Renal cortex interstitium (tissue), 11 donors: ENCODE measurements around the gene HNRNPC. TPM values are rescaled to one million over a fixed set of nuclear protein-coding genes. Genes with fewer than 3 reads are reported as not detected.

ENCODE experiments used
- DNase-seq, 11 donors: peaks; one replicate each; pipeline ENCODE4 v3.0.0-alpha.2; 2013; ENCODE audit warnings: low read depth in 9 of 11, low spot score in 4 of 11; ENCODE audit errors: extremely low read depth in 1 of 11
- polyA plus RNA-seq, 3 donors: library from polyadenylated mRNA; unstranded; fragments of 120-200 nt; gene quantifications; one replicate each; pipeline ENCODE4 v1.2.1, GENCODE V29; 2013; ENCODE audit not compliant: insufficient read length in 3 of 3

The HNRNPC gene
- polyA plus RNA-seq, 3 donors, result 833 to 1,041 (median 977) TPM

DNA sequence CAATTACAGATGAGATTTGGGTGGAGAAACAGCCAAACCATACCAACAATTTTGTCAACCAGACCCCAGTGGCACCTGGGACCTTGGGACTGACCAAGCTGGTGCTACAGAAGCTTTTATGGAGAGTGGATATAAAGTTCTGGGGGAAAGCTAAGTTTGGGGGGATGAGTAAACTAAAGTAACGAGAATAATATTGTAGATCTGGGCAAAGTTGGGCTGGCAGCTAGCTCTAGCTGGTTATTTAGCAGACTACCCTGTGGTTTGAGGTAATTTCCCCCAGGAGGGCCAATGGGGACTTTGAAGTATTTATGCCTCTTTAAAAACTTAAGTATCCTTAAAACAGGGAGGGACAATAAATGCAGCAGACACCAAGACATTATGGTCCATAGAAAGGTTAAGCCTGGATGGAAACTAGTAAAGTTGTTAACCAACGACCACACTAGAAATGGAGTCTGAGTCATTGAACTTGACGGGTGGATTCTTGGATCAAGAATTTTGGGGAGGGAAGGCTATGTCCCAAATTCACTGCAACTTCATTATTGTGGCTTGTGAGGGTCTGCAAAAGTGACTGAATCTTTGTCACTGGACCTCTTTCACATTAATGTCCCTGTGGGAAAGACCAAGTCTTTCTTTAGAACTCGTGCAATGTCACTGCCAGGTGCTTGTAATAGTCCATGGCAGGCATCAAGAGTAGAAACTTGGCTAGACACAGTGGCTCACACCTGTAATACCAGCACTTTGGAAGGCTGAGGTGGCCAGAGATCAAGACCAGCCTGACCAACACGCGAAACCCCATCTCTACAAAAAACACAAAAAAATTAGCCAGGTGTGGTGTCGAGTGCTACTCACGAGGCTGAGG is 64.8 kb downstream of the HNRNPC start:
- no peak for DNase-seq

DNA sequence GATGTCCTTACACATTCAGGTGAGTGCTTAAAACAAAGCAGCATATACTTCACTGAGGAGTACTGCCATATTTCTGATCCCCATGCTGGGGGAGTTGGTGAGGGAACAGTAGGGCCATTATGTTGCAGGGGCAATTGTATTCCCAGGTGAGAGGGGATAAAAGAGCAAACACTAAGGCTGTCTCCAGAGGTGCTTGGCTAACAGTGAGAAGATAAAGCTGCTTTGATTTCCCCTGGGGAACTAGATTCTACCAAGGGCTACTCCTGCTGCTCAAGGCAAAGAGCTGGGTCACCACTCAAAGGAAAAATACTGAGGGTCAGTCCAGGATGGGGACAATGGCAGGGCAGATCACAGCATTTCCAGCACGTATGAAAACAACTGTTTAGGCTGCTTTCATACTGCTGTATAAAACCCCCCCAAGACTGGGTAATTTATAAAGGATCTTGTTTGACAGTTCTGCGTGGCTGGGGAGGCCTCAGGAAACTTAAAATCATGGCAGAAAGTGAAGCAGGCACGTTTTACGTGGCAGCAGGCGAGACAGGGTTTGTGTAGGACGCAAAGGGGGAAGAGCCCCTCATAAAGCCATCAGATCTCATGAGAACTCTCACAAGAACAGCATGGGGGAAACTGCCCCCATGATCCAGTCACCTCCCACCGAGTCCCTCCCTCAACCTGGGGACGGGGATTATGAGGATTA is 65.6 kb downstream of the HNRNPC start:
- DNase-seq, result no peak

DNA sequence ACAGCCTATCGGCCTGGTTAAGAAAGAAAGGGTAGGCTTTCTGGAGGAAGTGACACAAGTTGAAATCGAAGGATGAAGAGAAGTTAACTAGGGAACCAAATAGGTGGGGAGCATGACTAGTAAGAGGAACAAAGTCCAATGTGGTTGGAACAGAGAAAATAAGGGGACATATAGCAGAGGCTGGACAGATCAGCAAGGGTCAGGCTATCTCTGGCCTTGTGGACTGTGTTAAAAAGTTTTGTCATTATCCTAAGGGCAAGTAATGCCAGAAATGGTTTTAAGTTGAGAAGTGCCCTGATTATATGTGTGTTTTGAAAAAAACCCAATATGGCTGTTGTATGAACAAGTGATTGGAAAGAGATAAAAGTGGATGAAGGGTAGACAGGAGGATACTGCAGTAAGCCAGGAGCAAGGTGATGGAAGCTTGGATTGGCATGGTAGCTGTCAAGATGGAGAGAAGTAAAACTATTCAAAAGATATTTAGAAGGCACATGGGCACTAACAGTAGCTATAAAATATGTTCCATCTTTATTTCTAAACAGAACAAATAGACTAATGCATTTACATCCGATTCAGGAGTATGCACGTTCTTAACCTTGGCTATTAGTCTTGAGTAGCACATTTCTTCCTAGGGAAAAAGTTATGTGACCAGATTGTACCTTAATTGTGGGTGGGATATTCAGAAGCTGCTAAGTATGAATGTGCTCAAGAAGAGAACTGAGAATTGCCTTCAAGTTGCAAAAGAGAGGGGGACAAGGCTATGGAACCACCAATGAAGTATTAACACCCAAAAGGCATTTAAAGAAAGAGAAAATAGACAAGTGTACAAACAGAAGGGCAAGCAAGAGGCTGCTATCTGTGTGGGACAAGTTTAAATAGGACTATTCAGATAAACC is 66.5 kb downstream of the HNRNPC start:
- DNase-seq, result no peak

DNA sequence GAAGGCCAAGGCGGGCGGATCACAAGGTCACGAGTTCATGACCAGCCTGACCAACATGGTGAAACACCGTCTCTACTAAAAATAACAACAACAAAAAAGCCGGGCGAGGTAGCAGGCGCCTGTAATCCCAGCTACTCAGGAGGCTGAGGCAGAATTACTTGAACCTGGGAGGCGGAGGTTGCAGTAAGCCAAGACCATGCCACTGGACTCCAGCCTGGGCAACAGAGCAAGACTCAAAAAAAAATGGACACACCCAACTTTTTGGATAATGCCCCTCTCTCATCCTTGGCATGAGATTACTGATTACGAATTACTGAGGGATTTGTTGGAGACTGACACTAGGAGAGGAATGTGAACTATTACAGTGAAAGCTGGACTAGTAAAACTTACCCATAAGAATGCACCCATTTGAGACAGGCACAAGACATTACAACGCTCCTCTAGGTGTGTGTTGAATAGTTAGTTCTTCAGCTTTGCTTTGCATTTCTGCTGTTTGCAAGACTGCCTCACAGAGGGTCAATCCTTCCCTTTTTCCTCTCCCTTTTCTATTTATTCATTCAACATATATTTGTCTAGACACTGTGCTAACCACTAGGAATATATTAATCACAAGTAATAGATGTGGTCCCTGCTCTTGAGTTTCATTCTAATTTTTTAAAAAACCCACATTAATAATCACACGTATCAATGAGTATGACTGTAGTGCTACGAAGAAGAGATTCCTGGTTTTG is 67.3 kb downstream of the HNRNPC start:
- DNase-seq, result no peak

DNA sequence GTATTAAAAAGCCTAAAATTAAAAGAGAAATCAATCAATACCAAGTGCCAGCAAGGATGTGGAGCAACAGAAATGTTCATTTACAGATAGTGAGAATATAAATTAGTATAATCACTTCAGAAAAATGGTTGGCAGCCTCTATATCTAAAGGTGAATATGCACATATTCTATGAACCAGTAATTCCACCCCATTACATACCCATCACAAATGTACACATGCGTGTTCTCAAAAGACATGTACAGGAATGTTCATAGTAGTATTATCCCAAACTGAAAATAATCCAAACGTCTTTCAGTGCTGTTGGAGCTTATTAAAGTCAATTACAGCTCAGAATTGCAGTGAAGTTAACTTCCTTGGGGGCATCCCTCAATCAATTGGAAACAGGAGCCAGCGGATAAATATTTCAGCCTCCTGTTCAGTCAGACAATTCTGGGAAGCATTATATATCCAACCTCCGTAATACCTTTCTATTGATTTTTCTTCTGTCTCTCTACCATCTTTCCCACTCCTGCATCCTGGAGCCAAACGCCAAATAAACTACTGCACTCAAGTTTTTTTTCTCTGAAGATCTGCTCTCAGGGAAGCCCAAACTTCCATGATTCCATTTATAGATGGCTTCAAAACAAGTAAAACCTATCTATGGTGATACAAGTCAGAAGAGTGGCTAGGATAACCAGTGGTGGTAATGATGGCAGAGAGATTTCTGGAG is 68.3 kb downstream of the HNRNPC start:
- no peak for DNase-seq

DNA sequence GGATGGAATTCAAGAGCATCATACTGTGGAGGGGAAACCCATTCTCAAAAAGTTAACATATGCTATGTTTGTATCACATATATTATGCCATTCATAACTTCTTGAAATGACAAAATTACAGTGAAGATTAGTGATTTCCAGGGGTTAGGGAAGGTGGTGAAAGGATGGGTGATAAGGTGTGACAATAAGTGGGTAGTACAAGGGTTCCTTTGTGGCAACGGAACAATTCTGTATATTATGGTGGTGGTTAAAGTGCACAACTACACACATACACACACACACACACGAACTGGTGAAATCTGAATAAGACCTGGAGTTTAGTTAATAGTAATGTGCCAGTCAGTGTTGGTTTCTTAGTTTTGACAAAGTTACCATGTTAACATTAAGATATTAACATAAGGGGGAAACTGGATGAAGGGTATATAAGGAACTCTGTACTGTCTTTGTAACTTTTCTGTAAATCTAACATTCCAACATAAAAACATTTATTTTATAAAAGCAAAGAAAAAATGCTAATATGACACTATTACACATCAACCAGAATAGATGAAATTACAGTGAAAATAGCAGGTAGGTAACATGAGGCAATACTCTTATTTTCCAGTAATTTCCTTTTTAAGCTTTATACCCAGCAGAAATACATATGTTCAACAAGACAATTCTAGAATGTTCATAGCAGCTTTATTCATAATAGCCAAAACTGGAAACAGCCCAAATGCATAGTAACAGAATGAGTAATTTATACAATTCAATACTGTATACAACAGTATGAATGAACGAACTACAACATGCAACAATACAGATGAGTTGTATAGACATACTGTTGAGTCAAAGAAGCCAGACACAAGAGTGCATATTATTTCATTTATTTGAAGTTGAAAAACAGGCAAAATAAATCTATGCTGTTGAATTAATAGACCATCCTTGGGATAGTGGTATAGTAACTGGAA is 69.4 kb downstream of the HNRNPC start:
- no peak for DNase-seq

DNA sequence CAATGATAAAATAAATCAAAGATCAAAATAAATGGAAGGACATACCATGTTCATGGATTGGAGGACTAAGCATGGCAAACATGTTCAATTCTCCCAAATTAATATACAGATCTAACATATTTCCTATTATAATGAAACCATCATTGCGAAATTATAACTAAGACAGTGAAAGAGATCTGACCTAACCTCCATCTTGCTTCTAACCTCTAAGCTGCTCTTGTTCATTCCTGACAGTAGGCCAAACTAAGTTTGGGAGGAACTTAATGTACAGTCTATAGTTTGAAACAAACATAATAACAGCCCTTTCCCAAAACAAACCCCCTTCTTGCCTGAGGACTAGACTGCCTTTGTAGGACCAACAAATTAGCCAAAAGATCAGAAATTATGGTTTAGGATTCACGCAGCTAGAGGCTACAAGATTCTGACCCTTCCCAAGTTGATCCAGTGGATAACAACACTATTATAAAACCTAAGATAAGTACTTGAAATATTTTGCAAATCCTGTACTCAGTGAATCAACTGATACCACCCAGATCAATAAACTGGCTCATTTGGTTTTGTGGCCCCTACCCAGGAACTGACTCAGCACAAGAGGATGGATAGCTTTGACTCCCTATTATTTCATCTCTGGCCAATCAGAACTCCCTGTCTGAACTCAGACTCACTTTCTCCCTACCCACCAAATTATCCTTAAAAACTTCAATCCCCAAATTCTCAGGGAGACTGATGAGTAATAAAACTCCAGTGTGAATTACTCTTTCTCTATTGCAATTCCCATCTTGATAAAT is 71.6 kb downstream of the HNRNPC start:
- DNase-seq, result no peak

DNA sequence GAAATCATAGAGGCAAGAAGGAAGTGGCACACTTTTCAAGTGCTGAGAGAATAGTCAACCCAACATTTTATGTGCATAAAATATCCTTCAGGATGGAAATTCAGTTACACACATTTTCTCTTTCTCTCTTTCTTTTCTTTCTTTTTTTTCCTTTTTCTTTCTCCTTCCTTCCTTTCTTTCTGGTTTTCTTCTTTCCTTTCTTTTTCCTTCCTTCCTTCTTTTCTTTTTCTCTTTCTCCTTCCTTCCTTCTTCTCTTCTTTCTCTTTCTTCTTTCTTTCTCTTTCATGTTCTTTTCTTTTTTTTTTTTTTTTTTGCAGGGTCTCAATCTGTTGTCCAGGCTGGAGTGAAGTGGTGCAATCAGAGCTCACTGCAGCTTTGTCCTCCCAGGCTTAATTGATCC is 74.6 kb downstream of the HNRNPC start:
- DNase-seq, result no peak

DNA sequence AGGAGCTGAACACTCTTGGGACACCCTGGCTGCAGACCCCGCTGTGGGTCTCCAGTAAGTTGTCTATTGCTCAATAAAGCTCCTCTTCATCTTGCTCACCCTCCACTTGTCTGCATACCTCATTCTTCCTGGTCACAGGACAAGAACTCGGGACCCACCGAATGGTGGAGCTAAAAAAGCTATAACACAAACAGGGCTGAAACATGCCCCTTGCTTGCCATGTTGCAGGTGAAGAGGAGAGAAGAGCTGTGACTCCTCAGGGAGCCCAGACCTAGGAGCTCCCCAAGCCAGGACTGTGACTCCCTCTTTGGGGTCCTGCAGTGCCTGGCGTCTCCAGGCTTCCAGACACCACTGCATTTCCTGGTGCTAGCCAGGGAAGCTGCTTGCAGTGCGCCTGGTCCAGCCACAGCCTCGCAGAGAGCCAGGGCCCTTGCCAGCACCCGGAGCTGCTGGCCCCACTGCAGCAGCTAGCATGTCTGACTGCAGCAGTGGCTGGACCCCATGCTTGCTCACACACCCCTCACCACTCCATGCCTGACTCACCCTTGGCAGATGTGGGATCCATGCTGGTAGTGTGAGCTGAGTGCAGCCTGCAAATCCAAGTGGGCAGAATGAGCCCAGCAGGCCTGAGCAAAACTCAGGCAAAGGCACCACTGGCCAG is 76.2 kb downstream of the HNRNPC start:
- DNase-seq, result no peak

DNA sequence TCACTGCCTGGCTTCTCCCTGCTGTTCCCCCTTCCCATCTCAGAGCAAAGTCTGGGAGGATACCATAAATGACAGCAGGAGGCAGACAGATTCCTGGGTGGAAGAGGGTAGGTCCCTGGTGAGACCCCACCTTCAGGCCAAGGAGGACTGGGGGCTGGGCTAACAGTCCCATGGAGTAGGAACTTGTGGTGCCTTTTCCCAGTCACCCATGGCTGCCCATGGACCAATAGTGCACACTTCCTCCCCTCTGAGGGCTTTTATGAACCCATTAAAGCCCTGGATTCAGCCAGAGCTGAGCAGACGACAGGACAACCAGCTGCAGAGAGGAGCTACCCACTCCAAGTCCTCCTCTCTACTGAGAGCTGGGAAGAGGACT is 76.8 kb downstream of the HNRNPC start:
- no peak for DNase-seq

DNA sequence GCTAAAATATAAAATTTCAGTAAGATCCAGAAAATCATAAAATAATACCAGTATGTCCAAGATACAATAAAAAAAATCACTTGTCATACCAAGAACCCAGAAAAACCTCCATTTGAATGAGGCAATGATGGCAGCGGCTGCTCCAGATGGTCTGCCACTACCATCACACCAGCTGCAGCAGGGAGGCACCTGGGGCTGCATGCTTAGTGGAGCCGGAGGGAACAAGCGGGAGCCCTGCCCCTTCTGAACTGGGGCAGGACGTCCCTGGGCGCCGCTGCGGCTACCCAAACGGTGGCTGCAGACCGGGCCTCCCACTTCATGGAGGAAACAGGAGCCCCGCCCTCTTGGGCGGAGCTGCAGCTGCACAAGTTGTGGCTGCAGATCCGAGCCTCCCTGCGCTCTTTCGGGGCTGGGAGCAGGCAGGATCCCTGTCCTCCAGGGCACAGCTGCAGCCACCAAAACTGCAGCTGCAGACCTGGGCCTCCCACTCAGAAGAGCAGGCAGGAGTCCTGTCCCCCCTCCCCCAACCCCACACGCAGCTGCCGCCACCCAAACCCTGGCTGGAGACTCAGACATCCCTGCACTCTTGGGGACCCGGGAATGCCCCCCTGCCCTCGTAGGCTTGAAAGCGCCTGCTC is 77.3 kb downstream of the HNRNPC start:
- peak in 9 of 11 donors; percentile 25 to 53 (median 36) for DNase-seq

DNA sequence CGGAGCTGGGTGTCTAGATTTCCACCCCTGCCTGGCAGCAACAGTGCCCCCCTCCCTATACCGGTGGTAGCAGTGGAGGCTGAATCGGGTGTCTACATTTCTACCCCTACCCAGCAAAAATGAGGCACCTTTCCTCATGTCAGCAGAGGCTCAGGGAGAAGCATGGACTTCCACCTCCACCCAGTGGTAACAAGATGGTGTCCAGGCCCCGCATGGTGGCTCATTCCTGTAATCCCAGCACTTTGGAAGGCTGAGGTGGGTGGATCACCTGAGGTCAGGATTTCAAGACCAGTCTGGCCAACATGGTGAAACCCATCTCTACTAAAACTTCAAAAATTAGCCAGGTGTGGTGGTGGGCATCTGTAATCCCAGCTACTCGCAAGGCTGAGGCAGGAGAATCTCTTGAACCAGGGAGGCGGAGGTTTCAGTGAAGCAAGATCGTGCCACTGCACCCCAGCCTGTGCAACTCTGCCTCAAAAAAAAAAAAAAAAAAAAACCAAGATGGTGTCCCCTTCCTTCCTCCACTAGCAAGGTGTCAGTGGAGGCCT is 77.9 kb downstream of the HNRNPC start:
- no peak for DNase-seq

DNA sequence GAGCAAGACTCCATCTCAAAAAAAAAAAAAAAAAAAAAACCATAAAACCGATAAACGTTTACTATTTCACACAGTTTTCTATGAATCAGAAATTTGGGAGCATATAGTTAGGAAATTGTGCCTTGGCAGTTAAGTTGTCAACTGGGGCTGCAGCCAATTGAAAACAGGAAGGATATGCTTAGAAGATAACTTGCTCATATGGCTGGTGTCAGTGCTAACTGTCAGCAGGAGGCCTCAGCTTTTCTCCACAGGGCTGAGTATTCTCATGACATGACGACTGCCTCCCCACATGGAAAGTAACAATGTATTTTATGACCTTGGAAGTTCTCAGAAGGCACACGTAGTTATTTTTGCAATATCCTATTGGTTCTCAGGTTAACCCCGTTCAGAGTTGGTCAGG is 83.8 kb downstream of the HNRNPC start:
- DNase-seq, result peak in 3 of 11 donors; percentile 29 to 41 (median 41)

DNA sequence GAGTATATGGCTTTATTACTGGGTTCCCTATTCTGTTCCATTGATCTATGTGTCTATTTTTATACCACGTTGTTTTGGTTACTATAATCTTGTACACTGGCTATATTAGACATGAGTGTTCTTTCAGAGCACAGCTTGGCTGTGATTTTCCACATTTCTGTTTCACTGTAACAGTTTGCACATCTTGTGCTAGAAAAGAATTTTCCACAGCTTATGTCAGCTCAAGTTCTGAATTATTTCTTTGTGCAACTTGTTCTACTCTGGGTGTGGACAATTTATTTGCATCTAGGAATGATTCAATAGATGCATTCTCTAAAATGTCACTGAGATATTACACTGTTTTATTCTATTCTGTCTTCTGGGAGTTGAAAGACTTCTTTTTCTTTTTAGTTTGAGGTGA is 85.0 kb downstream of the HNRNPC start:
- DNase-seq, result no peak

DNA sequence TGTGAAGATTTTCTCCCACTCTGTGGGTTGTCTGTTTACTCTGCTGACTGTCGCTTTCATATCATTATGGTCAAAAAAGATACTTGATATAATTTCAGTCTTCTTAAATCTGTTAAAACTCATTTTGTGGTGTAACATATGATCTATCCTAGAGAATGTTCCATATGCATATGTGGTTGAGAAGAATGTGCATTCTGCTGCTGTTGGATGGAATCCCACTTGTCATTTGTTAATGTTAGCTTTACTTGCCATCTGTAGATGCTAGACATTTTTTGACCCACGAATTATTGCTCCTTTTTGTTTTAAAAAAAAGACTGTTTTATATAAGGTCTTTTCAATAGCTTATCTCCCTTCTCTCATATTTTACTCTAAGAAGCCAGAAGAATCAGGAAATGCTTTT is 87.1 kb downstream of the HNRNPC start:
- DNase-seq, result no peak
